HCT116 (cell line): ENCODE measurements around the gene PPDPF. TPM values are rescaled to one million over a fixed set of nuclear protein-coding genes. Genes with fewer than 3 reads are reported as not detected.

Experiments
- ATAC-seq: fragments of 200-7000 bp; cut with Tn5 transposase; 2 replicates; pipeline ENCODE4 v1.9.1; 2020; ENCODE audit warnings: mild to moderate bottlenecking, moderate library complexity
- BruUV-seq: library from RNA; stranded (reverse); fragments of 400-500 nt; replicated peaks from 2 replicates; lab custom pipeline; 2021; lab: Mats Ljungman, UMichigan
- CTCF ChIA-PET: fragments of 300-600 bp; sonication (Branson Sonifier 250); formaldehyde crosslinking; loops from one replicate; lab custom pipeline; 2021; ENCODE audit warnings: antibody characterized with exemption; lab: Charles Lee
- POLR2A ChIA-PET: fragments of 300-600, 350-600 bp; sonication (Branson Sonifier 250); formaldehyde crosslinking; loops from one replicate; lab custom pipeline; 2021; ENCODE audit warnings: antibody characterized with exemption; lab: Charles Lee
- RAD21 ChIA-PET, 2 experiments: fragments of 300-600 bp; sonication (Branson Sonifier 250); formaldehyde crosslinking; loops; one replicate each; lab custom pipeline; 2023; ENCODE audit warnings: low total read pairs in 2 of 2; ENCODE audit not compliant: uncharacterized antibody in 2 of 2, unreplicated experiment in 2 of 2, low non-redundant PET in 1 of 2; lab: Charles Lee
- DNase-seq: peaks from one replicate; pipeline ENCODE4 v3.0.0-alpha.2; 2010; ENCODE audit warnings: low read depth, low spot score
- H2AFZ ChIP-seq: fragments of 200-600 bp; shearing (Covaris generic), sonication (generic); 2 replicates; pipeline ENCODE4 v1.6.1; 2017; ENCODE audit warnings: low read depth, mixed run types, mixed read lengths, antibody characterized with exemption, low read length; ENCODE audit not compliant: poor library complexity, severe bottlenecking
- H3K27ac ChIP-seq: 2 replicates; pipeline ENCODE4 v1.5.1; 2012; ENCODE audit warnings: low read depth, low read length
- H3K27me3 ChIP-seq: fragments of 200-600 bp; sonication (generic); 2 replicates; pipeline ENCODE4 v1.6.1; 2016; ENCODE audit warnings: mixed run types, low read length, mixed read lengths; ENCODE audit not compliant: insufficient read depth
- H3K36me3 ChIP-seq, 2 experiments: fragments of 200-500 bp in 1 of 2; fragments of 200-600 bp in 1 of 2; sonication (Bioruptor generic) in 1 of 2; sonication (generic) in 1 of 2; 2 replicates each; pipeline versions ENCODE4 v1.5.1 to v1.6.1; 2014 to 2016; ENCODE audit warnings: low read length in 2 of 2, inconsistent platforms in 1 of 2, mixed read lengths in 1 of 2, mixed run types in 1 of 2; ENCODE audit not compliant: insufficient read depth in 2 of 2, control insufficient read depth in 1 of 2
- H3K4me1 ChIP-seq, 2 experiments: fragments of 200-600 bp in 1 of 2; sonication (generic) in 1 of 2; 2 replicates each; pipeline versions ENCODE4 v1.5.1 to v1.6.1; 2012 to 2017; ENCODE audit warnings: low read length in 2 of 2, inconsistent platforms in 1 of 2, mild to moderate bottlenecking in 1 of 2, mixed read lengths in 1 of 2, mixed run types in 1 of 2, moderate library complexity in 1 of 2; ENCODE audit not compliant: insufficient read depth in 2 of 2, control insufficient read depth in 1 of 2
- H3K4me2 ChIP-seq: fragments of 200-600 bp; sonication (generic); 2 replicates; pipeline ENCODE4 v1.6.1; 2017; ENCODE audit warnings: mixed run types, low read length, mixed read lengths
- H3K4me3 ChIP-seq, 2 experiments: fragments of 200-600 bp in 1 of 2; sonication (generic) in 1 of 2; replicated peaks in 1 of 2; 2 replicates each; pipeline ENCODE4 v1.5.1; 2011 to 2016; ENCODE audit warnings: low read length in 2 of 2, control low read depth in 1 of 2, low read depth in 1 of 2, mild to moderate bottlenecking in 1 of 2, mixed read lengths in 1 of 2, mixed run types in 1 of 2
- H3K79me2 ChIP-seq: fragments of 200-600 bp; sonication (generic); 2 replicates; pipeline ENCODE4 v1.6.1; 2017; ENCODE audit warnings: mild to moderate bottlenecking, mixed run types, low read length, moderate library complexity, mixed read lengths; ENCODE audit not compliant: insufficient read depth
- H3K9ac ChIP-seq: fragments of 200-600 bp; sonication (generic); 2 replicates; pipeline ENCODE4 v1.6.1; 2016; ENCODE audit warnings: low read length, mixed read lengths
- H3K9me2 ChIP-seq: fragments of 200-600 bp; sonication (generic), shearing (Covaris generic); 2 replicates; pipeline ENCODE4 v1.6.1; 2017; ENCODE audit warnings: mixed run types, mild to moderate bottlenecking, moderate library complexity; ENCODE audit not compliant: insufficient read depth
- H3K9me3 ChIP-seq, 2 experiments: fragments of 200-500 bp in 1 of 2; fragments of 200-600 bp in 1 of 2; sonication (Bioruptor generic) in 1 of 2; sonication (generic) in 1 of 2; 2 replicates each; pipeline ENCODE4 v1.6.1; 2014 to 2017; ENCODE audit warnings: low read length in 2 of 2, mixed read lengths in 2 of 2, inconsistent platforms in 1 of 2, low read depth in 1 of 2, mild to moderate bottlenecking in 1 of 2, mixed run types in 1 of 2, moderate library complexity in 1 of 2; ENCODE audit not compliant: control insufficient read depth in 1 of 2, insufficient read depth in 1 of 2
- H4K20me1 ChIP-seq: fragments of 200-600 bp; sonication (generic), shearing (Covaris generic); 2 replicates; pipeline ENCODE4 v1.6.1; 2017; ENCODE audit warnings: mixed run types, mild to moderate bottlenecking, moderate library complexity; ENCODE audit not compliant: insufficient read depth
- CBX3 ChIP-seq: IDR thresholded peaks from 2 replicates; pipeline ENCODE4 v1.6.1; 2012; ENCODE audit warnings: low read depth
- CEBPB ChIP-seq: IDR thresholded peaks from 2 replicates; pipeline ENCODE4 v1.6.1; 2012; ENCODE audit warnings: low read depth
- EZH2phosphoT487 ChIP-seq: fragments of 200-600 bp; IDR thresholded peaks from 2 replicates; pipeline ENCODE4 v1.6.1; 2018; ENCODE audit warnings: antibody characterized with exemption, borderline replicate concordance
- JUND ChIP-seq: IDR thresholded peaks from 2 replicates; pipeline ENCODE4 v1.6.1; 2012
- POLR2AphosphoS5 ChIP-seq: IDR thresholded peaks from 2 replicates; pipeline ENCODE4 v1.6.1; 2011; ENCODE audit warnings: mild to moderate bottlenecking, low read depth, low read length, moderate library complexity
- RAD21 ChIP-seq: IDR thresholded peaks from 2 replicates; pipeline ENCODE4 v1.6.1; 2012; ENCODE audit warnings: low read depth, mild to moderate bottlenecking
- SIN3A ChIP-seq: IDR thresholded peaks from 2 replicates; pipeline ENCODE4 v1.6.1; 2012; ENCODE audit warnings: low read depth
- SP1 ChIP-seq: IDR thresholded peaks from 2 replicates; pipeline ENCODE4 v1.6.1; 2012; ENCODE audit warnings: low read depth
- YY1 ChIP-seq: IDR thresholded peaks from 2 replicates; pipeline ENCODE4 v1.6.1; 2011; ENCODE audit warnings: low read length, low read depth, moderate library complexity, mild to moderate bottlenecking; ENCODE audit not compliant: insufficient replicate concordance; ENCODE audit errors: extremely low read depth
- ZNF274 ChIP-seq: fragments of 200-500 bp; sonication (Bioruptor generic); IDR thresholded peaks from 2 replicates; pipeline ENCODE4 v1.6.1; 2014; ENCODE audit warnings: mild to moderate bottlenecking, low read depth, low read length, inconsistent platforms
- intact Hi-C: fragments of 100-400 bp; cut with micrococcal nuclease; formaldehyde crosslinking; loops from 2 replicates; pipeline ENCODE4 v1.10.0; 2022
- total RNA-seq: library from RNA; stranded (reverse); gene quantifications from one replicate; pipeline ENCODE4 v1.2.1, GENCODE V29; 2021; ENCODE audit not compliant: unreplicated experiment

PPDPF gene
- total RNA-seq, 1 experiment from 2014 or later: 346 TPM

DNA sequence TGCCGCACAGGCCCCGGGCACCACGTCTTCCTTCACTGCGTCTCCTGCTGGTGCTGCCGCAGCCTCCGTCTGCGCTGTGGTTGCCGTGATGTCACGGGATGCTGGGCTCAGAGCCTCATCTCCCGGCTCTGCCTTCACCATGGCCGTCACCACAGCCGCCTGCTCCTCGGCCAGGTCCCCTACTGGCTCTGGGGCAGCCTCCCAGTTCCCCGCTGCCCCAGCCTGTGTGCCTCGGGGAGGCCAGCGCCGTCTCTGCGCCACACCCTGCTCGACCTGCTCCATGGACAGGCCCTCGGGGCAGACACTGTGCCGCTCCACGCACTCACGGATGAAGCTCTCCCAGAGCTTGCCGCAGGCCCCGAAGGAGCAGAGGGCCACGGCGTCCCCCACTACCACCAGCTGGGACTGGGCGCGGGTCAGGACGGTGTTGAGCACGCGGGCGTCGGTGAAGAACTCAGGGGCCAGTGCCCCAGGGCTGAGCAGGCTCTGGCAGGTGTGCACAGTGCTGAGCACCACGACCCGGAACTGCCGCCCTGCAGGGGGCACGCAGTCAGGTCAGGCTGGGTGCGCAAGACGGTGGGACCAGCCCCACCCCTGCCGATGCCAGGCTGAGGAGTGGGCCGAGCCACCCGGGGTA is 45.3 kb downstream of the PPDPF start:
- Histone ChIP-seq H3K27me3 (no peaks in the 10 kb centered on the region), H3K4me2 (no peak overlapping the region), H3K36me3 (no peaks in the 10 kb centered on the region; a peak in 1 of 4 replicates), H3K4me3 (no peak overlapping the region), H3K9me2 (no peaks in the 10 kb centered on the region), H3K9me3 (no peaks in the 10 kb centered on the region), H3K4me1 (no peaks in the 10 kb centered on the region), H4K20me1 (no peaks in the 10 kb centered on the region), H3K27ac (no peak overlapping the region), H3K79me2 (no peaks in the 10 kb centered on the region), H2AFZ (no peak overlapping the region), H3K9ac (no peak overlapping the region)
- ATAC-seq (no peak), DNase-seq (no peak)
- BruUV-seq: no TSS peak
- POLR2A ChIA-PET: no interaction called here
- CTCF ChIA-PET: no interaction called here
- intact Hi-C loops: no loop called here
- RAD21 ChIA-PET: interaction anchor here in 1 of 2 experiments (0.6 kb wide), 1 partner anchor 8 kb away, joined by 3 read pairs; the partner anchor contains the start of gene HELZ2
- TF ChIP-seq YY1 (no peak), RAD21 (no peak), CBX3 (no peak), JUND (no peak), SP1 (no peak), POLR2AphosphoS5 (no peak), CEBPB (no peak), SIN3A (no peak)

DNA sequence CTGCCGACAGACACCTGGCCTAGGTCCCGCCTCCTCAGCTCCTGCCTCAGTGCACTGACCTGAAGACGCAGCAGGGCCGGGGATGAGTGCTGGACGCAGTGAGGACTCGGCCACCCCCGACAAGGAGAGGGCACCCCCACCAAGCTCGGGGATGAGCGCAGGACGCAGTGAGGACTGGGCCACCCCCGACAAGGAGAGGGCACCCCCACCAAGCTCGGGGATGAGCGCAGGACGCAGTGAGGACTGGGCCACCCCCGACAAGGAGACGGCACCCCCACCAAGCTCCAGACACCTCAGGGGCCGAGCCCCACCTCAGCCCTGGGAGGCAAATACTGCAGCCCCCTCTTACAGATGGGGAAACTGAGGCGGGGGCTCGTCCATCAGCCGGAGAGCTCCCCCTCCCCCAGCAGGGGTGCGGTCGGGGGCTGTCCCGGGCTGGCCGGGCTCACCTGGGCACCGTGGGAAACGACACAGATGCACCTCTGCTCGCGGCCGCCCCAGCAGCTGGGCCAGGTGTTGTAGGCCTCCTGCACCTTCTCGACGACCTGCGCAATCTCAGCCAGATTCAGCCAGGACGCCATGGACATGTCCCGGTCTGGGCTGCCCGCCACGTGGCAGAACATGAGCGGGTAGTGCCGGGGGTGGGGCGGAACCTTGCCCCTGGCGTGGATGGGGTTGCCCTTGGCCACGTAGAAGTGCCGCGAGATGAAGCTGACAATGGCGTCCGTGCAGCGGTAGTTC is 46.0 kb downstream of the PPDPF start:
- POLR2A ChIA-PET: no interaction called here
- no TSS peak for BruUV-seq

More for the DNA sequence above, 46.0 kb downstream of the PPDPF start:
- no peaks in the 10 kb centered on the region for H3K4me1 ChIP-seq
- intact Hi-C loops: no loop called here
- ChIA-PET RAD21 (interaction anchor here in 1 of 2 experiments (0.6 kb wide), 1 partner anchor 8 kb away, joined by 3 read pairs; the partner anchor contains the start of gene HELZ2), CTCF (no interaction called here)
- H3K9me2 ChIP-seq: no peaks in the 10 kb centered on the region
- TF ChIP-seq ZNF274: no peak
- TF ChIP-seq YY1: no peak
- no peak for TF ChIP-seq EZH2phosphoT487
- no peaks in the 10 kb centered on the region for H3K9me3 ChIP-seq
- no peak overlapping the region for H3K9ac ChIP-seq
- no peaks in the 10 kb centered on the region for H3K79me2 ChIP-seq
- H3K4me2 ChIP-seq: no peak overlapping the region
- H3K27me3 ChIP-seq: no peaks in the 10 kb centered on the region
- no peak overlapping the region for H3K27ac ChIP-seq
- ATAC-seq (no peak), DNase-seq (no peak)
- no peak overlapping the region for H3K4me3 ChIP-seq
- H3K36me3 ChIP-seq: no peaks in the 10 kb centered on the region
- no peaks in the 10 kb centered on the region for H4K20me1 ChIP-seq
- no peak overlapping the region for H2AFZ ChIP-seq
